T-helper 17 cell (primary cell): ENCODE data around the gene CXCL17. TPM values are rescaled to one million over a fixed set of nuclear protein-coding genes. Genes with fewer than 3 reads are reported as not detected.
"Not testable (repeated sequence)": the region's sequence is repeated elsewhere in the genome, so short reads cannot be mapped to it uniquely, and the experiment has no call there.

Experiments
- ATAC-seq: fragments of 150-1000 bp; cut with Tn5 transposase; 2 replicates; pipeline ENCODE4 v1.10.0; 2021; ENCODE audit warnings: mild to moderate bottlenecking, moderate library complexity
- DNase-seq, 3 donors: peaks; one replicate each; pipeline versions ENCODE4 v3.0.0 to v3.0.0-alpha.2; 2020 to 2021
- H3K9me3 ChIP-seq: one replicate; pipeline ENCODE4 v1.7.0; 2013; ENCODE audit warnings: low read length, mild to moderate bottlenecking; ENCODE audit not compliant: control insufficient read depth, poor library complexity, severe bottlenecking
- H3K27ac Mint-ChIP-seq: one replicate; pipeline ENCODE4 v1.8.0; 2022; ENCODE audit warnings: mild to moderate bottlenecking, moderate library complexity, mixed read lengths
- H3K27me3 Mint-ChIP-seq: one replicate; pipeline ENCODE4 v1.8.0; 2022; ENCODE audit warnings: mixed read lengths
- H3K36me3 Mint-ChIP-seq: one replicate; pipeline ENCODE4 v1.8.0; 2022; ENCODE audit warnings: low read depth, mixed read lengths
- H3K4me1 Mint-ChIP-seq: one replicate; pipeline ENCODE4 v1.8.0; 2022; ENCODE audit warnings: mild to moderate bottlenecking, mixed read lengths
- H3K4me3 Mint-ChIP-seq: one replicate; pipeline ENCODE4 v1.8.0; 2022; ENCODE audit warnings: mild to moderate bottlenecking, moderate library complexity, mixed read lengths
- total RNA-seq, 4 donors: library from RNA in 2 of 4; stranded (reverse) in 2 of 4; gene quantifications; one replicate each; pipeline ENCODE4 v1.2.3 and lab custom pipeline; 2022 to 2026

Gene CXCL17, protein sequence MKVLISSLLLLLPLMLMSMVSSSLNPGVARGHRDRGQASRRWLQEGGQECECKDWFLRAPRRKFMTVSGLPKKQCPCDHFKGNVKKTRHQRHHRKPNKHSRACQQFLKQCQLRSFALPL
- total RNA-seq (not detected), total RNA-seq (lab: John Stamatoyannopoulos, UW) (0 reads per million in 2 donors)

DNA sequence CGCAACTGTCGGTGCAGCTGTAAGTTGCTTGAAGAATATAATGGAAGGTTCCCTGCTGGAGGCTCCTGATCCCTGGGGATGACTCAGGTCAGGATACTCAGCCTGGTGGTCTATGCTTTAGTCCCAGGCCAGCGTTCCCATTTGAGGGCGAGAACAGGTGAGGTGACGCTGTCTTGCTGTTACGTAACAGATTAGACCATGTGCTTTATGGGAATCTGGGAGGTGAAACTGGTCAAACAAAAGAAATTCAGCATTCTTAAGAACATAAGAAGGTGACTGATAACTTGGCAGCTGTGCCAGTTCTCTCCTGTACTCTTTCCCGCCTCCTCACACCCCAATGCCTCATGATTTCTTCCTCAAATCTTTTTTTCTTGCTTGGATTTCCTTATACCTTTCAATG, at the start of gene CXCL17:
Gene CXCL17 (minus strand): TSS at position 114 of the 400 bp plus-strand sequence. CDS start 114 bp downstream, outside the sequence.
- Mint-ChIP-seq H3K27ac (peak within 1 kb of the TSS; percentile 88), H3K4me1 (peaks cover 37% of the 10 kb centered on the region), H3K4me3 (no peak within 1 kb of the TSS), H3K36me3 (no peaks in the 10 kb centered on the region), H3K27me3 (no peaks in the 10 kb centered on the region)
- ATAC-seq, result no peak
- no peaks in the 10 kb centered on the region for H3K9me3 ChIP-seq
- DNase-seq, result no peak

DNA sequence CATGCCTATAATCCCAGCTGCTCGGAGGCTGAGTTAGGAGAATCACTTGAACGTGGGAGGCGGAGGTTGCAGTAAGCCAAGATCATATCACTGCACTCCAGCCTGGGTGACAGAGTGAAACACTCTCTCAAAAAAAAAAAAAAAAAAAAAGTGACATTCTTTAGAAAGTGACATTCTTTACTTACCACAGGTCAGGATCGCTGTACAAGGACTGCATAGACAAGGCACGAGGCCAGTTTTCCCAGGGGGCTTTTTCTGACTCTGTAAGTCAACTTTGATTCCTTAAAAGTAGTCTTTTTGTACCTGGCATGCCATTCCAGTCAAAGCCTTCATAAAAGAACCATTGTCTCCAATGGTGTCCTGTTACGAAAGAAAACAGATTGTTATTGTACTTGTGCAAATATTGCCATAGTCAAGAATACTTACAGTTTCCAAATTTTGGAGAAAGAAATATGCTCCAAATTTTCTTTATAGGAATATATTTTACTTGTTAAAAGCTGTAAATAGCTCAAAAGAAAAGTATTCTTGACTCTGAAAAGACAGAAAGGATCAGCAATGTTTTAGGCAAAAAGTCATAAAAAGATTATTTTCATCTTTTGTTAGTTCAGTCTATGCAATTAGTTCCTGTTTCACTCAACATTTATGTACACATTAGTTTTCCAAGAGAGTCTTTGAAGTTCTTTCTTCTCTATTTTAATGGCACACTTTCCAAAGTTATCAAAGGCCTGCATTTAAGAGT, 46.2 kb upstream of the CXCL17 start:
- H3K36me3 Mint-ChIP-seq, result peaks cover 5% of the 10 kb centered on the region
- DNase-seq, result no peak

GRCh38 chr19:42487798-42488178, 45.0 kb upstream of the CXCL17 start:
- no peak overlapping the region for H3K27ac Mint-ChIP-seq
- peaks cover 22% of the 10 kb centered on the region for H3K4me1 Mint-ChIP-seq
- H3K27me3 Mint-ChIP-seq, result no peaks in the 10 kb centered on the region
- H3K4me3 Mint-ChIP-seq, result no peak overlapping the region
- H3K9me3 ChIP-seq, result no peaks in the 10 kb centered on the region
- peaks cover 5% of the 10 kb centered on the region for H3K36me3 Mint-ChIP-seq
- ATAC-seq, result no peak
- DNase-seq, result no peak

More for the DNA sequence above, 46.2 kb upstream of the CXCL17 start:
- H3K27me3 Mint-ChIP-seq, result no peaks in the 10 kb centered on the region
- H3K4me1 Mint-ChIP-seq, result peaks cover 18% of the 10 kb centered on the region
- H3K27ac Mint-ChIP-seq, result no peak overlapping the region
- H3K4me3 Mint-ChIP-seq, result no peak overlapping the region
- no peaks in the 10 kb centered on the region for H3K9me3 ChIP-seq
- ATAC-seq, result no peak

- no peak for DNase-seq
- Mint-ChIP-seq H3K27ac (no peak overlapping the region), H3K4me3 (no peak overlapping the region), H3K27me3 (no peaks in the 10 kb centered on the region), H3K4me1 (peaks cover 22% of the 10 kb centered on the region), H3K36me3 (peaks cover 5% of the 10 kb centered on the region)
- no peak for ATAC-seq
- no peaks in the 10 kb centered on the region for H3K9me3 ChIP-seq
These were observed 44.5 kb upstream of the CXCL17 start for GRCh38 chr19:42487032-42487797.

GRCh38 chr19:42485036-42485435, 42.3 kb upstream of the CXCL17 start:
- H3K36me3 Mint-ChIP-seq, H3K4me3 Mint-ChIP-seq, H3K27me3 Mint-ChIP-seq, H3K9me3 ChIP-seq, H3K27ac Mint-ChIP-seq, ATAC-seq, DNase-seq: not testable (repeated sequence)
- peaks cover 28% of the 10 kb centered on the region for H3K4me1 Mint-ChIP-seq

DNA sequence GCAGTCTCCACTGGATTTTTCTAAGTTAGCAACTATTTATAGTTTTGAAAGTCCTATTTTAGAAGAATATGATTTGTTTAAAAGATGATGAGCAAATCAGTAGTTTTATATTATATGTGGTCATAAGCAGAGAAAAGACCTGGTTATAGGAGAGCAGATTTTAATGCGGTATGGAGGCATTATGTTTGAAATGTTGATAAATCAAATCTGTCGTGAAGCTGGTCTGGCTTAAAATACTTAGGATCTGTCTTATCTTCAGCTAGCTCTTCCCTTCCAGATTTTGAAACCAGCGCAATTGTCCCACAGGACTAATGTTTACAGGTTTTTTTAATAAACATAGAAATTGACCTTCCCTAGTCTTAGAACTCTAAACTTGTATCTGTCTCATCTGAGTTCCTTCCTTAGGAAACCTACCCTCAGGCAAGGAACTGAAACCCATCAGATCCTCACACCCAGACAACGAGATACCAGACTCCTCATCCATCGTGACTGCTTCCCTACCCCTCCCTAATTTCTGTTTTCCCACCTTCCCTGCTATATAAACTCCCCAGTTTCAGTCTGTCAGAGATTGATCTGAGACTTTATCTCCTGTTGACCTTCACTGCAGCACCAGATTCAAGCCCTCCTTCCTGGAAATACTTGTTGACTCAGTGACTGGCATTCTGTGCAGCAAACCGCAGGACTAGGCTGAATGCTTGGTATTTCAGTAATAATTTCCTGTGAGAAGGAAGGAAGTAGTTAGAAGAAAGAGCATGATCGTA, 37.8 kb upstream of the CXCL17 start:
- H3K4me1 Mint-ChIP-seq, result peaks cover 21% of the 10 kb centered on the region
- DNase-seq (no peak), ATAC-seq (peak; percentile 53)
- H3K4me3 Mint-ChIP-seq, result peak overlapping the region; percentile 78
- no peaks in the 10 kb centered on the region for H3K9me3 ChIP-seq
- H3K36me3 Mint-ChIP-seq, result no peaks in the 10 kb centered on the region
- peak overlapping the region; percentile 77 for H3K27ac Mint-ChIP-seq
- no peaks in the 10 kb centered on the region for H3K27me3 Mint-ChIP-seq

GRCh38 chr19:42479736-42480135, 37.0 kb upstream of the CXCL17 start:
- DNase-seq, result no peak
- no peaks in the 10 kb centered on the region for H3K36me3 Mint-ChIP-seq
- H3K4me1 Mint-ChIP-seq, result peaks cover 23% of the 10 kb centered on the region
- no peak overlapping the region for H3K4me3 Mint-ChIP-seq
- H3K9me3 ChIP-seq, result no peaks in the 10 kb centered on the region
- H3K27ac Mint-ChIP-seq, result peak overlapping the region; percentile 8
- no peak for ATAC-seq
- H3K27me3 Mint-ChIP-seq, result no peaks in the 10 kb centered on the region

- Mint-ChIP-seq H3K4me3 (no peak overlapping the region), H3K27ac (peak overlapping the region; percentile 8), H3K27me3 (no peaks in the 10 kb centered on the region), H3K36me3 (no peaks in the 10 kb centered on the region), H3K4me1 (peaks cover 19% of the 10 kb centered on the region)
- no peaks in the 10 kb centered on the region for H3K9me3 ChIP-seq
- no peak for ATAC-seq
- no peak for DNase-seq
These were observed 36.1 kb upstream of the CXCL17 start for GRCh38 chr19:42478765-42479311.

DNA sequence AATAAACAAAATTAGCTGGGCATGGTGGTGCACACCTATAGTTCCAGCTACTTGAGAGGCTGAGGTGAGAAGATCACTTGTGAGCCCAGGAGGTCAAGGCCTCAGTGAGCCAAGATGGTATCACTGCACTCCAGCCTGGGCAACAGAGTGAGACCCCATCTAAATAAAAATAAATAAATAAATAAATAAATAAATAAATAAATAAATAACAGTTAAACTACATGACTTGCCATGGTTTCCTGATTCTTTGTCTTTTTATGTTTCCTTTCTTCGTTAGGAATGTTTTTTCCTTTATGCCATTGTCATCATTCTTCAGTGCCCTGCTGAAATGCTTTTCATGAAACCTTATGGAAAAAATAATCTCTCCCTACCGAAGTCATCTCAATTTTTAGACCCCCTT, 35.2 kb upstream of the CXCL17 start:
- H3K4me3 Mint-ChIP-seq, result no peak overlapping the region
- peaks cover 16% of the 10 kb centered on the region for H3K4me1 Mint-ChIP-seq
- H3K9me3 ChIP-seq, result no peaks in the 10 kb centered on the region
- no peak for DNase-seq
- H3K36me3 Mint-ChIP-seq, result no peaks in the 10 kb centered on the region
- H3K27ac Mint-ChIP-seq, result no peak overlapping the region
- H3K27me3 Mint-ChIP-seq, result no peaks in the 10 kb centered on the region
- ATAC-seq, result no peak

- no peaks in the 10 kb centered on the region for H3K27me3 Mint-ChIP-seq
- DNase-seq (no peak), ATAC-seq (no peak)
- H3K9me3 ChIP-seq, result no peaks in the 10 kb centered on the region
- H3K4me1 Mint-ChIP-seq, result peaks cover 16% of the 10 kb centered on the region
- no peak overlapping the region for H3K4me3 Mint-ChIP-seq
- H3K27ac Mint-ChIP-seq, result no peak overlapping the region
- H3K36me3 Mint-ChIP-seq, result no peaks in the 10 kb centered on the region
These were observed 34.4 kb upstream of the CXCL17 start for GRCh38 chr19:42477117-42477516.

DNA sequence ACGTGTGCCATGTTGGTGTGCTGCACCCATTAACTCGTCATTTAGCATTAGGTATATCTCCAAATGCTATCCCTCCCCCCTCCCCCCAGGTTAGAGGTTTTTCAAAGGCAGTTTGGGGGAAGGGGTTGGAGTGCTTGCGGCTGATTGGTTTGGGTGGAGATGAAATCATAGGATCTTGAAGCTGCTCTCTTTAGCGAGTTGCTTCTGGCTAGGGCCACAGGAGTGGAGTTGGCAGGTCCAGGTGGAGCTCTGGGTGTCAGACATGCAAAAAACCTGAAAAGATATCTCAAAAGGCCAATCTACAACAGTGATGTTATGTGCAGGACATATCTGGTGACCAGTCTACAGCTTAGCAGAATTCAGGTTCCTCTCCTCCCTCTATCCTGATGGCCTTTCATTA, 32.6 kb upstream of the CXCL17 start:
- no peaks in the 10 kb centered on the region for H3K27me3 Mint-ChIP-seq
- no peak overlapping the region for H3K4me3 Mint-ChIP-seq
- H3K4me1 Mint-ChIP-seq, result peaks cover 6% of the 10 kb centered on the region
- ATAC-seq (no peak), DNase-seq (no peak)
- no peaks in the 10 kb centered on the region for H3K36me3 Mint-ChIP-seq
- no peak overlapping the region for H3K27ac Mint-ChIP-seq
- H3K9me3 ChIP-seq, result no peaks in the 10 kb centered on the region

DNA sequence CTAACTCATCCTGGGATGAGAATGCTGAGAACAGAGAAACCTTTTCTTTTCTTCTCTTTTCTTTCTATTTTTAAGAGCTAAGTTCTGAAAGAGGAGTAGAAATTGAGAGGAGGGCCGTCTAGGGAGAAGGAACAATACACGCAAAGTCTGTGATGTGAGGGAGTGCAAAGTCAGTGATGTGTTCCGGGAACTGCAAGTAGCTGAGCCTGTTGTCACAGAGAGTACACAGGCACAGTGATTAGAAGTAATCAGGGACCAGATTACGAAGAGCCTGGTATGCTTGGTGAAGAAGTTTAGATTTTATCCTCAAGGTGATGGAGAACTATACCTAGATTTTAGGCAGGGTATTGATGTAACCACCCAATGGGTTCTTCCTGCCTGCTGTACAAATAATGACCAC, 32.0 kb upstream of the CXCL17 start:
- DNase-seq (no peak), ATAC-seq (no peak)
- no peaks in the 10 kb centered on the region for H3K27me3 Mint-ChIP-seq
- H3K9me3 ChIP-seq, result no peaks in the 10 kb centered on the region
- no peaks in the 10 kb centered on the region for H3K36me3 Mint-ChIP-seq
- no peak overlapping the region for H3K4me3 Mint-ChIP-seq
- no peak overlapping the region for H3K27ac Mint-ChIP-seq
- H3K4me1 Mint-ChIP-seq, result peaks cover 8% of the 10 kb centered on the region

DNA sequence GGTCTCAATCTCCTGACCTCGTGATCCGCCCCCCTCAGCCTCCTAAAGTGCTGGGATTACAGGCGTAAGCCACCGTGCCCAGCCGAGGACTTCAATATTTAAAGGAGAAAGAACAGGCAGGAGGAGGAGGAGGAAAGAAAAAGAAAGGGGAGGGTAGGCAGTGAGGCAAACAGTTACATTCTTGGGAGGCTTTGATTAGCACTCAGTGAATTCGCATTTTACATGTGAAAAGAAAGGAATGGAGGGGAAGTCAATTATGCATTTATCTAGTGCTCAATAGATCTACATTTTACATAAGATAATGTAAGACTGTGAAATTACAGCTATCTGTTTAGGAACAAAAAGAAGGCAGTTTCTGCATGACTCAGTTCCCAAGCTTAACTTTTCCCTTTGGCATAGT, 30.9 kb upstream of the CXCL17 start:
- Mint-ChIP-seq H3K36me3 (no peaks in the 10 kb centered on the region), H3K4me3 (no peak overlapping the region), H3K27ac (no peak overlapping the region), H3K27me3 (no peaks in the 10 kb centered on the region), H3K4me1 (peaks cover 7% of the 10 kb centered on the region)
- DNase-seq, result no peak
- ATAC-seq, result no peak
- H3K9me3 ChIP-seq, result no peaks in the 10 kb centered on the region
